Activated T-helper 9 cell treated with anti-CD3 and anti-CD28 coated beads, Interleukin-2, amount 50 U/mL, for 16 hours (primary cell): ENCODE results near the gene SELENOI.
"Not testable (repeated sequence)": the region's sequence is repeated elsewhere in the genome, so short reads cannot be mapped to it uniquely, and the experiment has no call there.

ENCODE experiments used
- DNase-seq: peaks from one replicate; pipeline ENCODE4 v3.0.0-alpha.2; 2020; ENCODE audit warnings: low read depth

The SELENOI gene

DNA sequence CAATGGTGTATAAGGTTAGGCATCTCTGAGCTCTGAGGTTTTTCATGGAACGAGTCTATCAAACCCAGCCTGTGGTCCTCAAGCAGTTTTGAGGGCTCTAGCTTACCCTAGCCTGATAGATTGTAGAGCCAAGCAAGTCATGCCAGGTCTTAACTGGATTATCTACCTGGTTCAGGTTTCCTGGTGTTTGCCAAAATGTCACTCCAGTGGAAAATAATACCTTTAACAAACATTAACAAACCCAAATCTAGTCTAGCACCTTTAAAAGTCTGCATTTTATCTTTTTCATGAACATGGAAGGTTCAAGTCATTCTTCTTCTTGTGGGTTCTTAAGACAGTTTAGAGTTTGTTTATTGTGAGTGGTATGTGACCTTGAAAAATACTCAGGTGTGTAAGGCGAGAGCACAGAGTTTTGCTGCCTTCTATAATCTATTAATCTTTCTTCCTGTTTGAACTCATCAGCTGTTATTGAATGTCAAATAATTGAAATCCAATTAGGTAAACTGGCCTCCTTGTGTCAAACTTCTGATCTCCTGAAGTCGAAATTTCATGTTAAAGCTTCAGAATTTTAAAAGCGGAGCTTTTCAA lies 14.0 kb downstream of the SELENOI start:
- no peak for DNase-seq

DNA sequence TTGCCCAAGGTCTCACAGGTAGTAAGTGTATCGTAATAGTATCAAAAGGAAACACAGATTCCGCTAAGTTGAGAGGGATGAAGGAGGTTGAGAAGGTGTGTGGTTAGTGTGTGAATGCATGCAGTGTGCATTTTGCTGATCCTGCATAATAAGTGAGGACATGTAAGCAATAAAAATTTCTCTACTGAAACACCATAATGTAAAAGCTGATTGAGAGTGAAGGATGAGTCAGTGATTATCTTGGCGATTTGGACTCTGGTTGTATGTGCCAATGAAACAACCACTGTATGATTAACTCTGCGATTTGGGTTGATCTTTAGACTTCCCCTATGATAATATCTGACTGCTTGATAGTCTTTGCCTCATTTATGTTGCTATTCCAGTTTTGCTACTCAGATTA lies 17.4 kb downstream of the SELENOI start:
- no peak for DNase-seq

DNA sequence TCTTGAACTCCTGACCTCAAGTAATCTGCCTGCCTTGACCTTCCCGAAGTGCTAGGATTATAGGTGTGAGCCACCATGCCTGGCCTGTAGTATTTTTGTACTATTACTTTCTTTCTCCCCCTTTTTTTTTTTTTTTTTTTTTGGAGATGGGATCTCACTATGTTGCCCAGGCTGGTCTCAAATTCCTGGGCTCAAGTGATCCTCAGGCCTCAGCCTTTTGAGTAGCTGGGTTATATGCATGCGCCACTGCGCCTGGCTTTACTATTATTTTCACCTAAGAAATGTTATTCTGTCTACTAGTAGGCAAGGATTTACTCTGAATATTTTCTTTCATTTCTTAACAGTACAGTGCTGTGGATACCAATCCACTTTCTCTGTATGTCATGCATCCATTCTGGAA lies 18.0 kb downstream of the SELENOI start:
- DNase-seq, result no peak

DNA sequence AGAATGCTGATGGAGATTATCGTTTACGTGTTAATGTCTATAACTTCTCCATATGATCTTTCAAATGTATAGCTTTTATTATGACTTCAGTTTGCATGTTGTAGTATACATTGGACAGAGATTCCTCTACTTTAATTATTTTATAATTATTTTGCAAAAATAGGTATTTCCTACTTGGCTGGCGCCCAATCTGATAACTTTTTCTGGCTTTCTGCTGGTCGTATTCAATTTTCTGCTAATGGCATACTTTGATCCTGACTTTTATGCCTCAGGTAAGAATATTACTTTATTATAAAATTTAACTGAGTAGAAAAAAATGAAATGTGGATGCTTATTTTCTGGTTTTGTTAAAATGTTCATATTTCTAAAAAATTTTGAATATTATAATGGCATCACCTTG lies 18.7 kb downstream of the SELENOI start:
- no peak for DNase-seq

DNA sequence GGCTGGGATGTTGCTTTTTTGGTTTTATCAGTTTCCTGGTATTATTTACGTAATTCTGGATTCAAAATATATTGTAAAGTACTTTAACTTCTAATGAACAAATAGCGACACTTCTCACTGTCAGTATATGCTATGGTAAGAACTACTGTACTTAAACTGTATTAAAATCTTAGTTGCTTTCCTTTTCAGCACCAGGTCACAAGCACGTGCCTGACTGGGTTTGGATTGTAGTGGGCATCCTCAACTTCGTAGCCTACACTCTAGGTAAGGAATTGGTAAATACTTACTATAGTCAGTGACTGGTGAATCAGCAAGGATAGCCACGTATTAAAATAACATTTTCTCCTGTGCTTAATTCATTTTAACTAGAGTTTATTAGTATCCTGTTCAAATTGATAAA lies 21.0 kb downstream of the SELENOI start:
- DNase-seq, result no peak

DNA sequence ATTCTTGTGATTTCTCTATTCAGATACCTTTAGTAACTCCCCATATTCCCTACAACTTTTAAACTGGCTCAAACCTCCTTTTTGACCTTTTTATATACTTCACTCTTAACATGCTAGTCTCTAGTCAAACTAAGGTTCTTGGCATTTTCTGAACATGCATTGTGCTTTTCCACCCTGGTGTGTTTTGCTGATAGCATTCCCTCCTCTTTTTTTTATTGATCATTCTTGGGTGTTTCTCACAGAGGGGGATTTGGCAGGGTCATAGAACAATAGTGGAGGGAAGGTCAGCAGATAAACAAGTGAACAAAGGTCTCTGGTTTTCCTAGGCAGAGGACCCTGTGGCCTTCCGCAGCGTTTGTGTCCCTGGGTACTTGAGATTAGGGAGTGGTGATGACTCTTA lies 23.7 kb downstream of the SELENOI start:
- not testable (repeated sequence) for DNase-seq

DNA sequence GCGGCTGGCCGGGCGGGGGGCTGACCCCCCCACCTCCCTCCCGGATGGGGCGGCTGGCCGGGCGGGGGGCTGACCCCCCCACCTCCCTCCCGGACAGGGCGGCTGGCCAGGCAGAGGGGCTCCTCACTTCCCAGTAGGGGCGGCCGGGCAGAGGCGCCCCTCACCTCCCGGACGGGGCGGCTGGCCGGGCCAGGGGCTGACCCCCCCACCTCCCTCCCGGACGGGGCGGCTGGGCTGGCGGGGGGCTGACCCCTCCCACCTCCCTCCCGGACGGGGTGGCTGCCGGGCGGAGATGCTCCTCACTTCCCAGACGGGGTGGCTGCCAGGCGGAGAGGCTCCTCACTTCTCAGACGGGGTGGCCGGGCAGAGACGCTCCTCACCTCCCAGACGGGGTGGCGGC lies 25.0 kb downstream of the SELENOI start:
- not testable (repeated sequence) for DNase-seq

DNA sequence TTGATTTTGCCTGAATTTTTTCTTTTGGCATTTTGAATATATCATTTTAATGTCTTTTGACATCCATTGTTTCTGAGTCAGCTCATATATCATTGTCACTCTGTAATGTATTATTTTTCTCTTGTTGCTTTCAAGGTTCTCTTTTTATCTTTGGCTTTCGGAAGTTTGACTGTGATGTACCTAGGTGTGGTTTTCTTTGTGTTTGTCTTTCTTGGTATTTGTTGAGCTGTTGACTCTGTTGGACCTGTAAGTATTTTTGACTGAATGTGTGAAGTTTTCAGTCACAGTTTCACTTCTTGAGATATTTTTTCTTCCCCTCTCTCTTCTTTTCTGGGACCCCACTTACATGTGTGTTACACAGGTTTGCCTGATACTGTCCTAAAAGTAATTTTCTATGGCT lies 30.9 kb downstream of the SELENOI start:
- no peak for DNase-seq

DNA sequence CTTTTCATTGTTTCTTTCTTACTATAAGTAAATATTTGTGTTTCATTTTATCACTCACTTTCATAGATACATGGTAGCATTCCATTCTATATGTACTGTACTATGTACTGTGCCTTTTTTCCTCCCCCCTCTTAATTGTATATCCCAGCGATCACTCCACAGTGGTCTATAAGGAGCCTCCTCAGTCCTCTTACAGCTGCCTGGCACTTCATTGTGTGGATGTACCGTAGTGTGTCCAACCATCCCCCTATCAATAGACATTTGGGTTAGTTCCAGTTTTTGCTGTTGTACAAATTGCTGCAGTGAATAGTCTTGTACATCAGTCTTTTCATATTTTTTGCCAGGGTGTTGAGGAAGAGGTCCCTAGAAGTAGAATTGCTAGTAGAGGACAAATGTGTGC lies 34.3 kb downstream of the SELENOI start:
- DNase-seq, result no peak

DNA sequence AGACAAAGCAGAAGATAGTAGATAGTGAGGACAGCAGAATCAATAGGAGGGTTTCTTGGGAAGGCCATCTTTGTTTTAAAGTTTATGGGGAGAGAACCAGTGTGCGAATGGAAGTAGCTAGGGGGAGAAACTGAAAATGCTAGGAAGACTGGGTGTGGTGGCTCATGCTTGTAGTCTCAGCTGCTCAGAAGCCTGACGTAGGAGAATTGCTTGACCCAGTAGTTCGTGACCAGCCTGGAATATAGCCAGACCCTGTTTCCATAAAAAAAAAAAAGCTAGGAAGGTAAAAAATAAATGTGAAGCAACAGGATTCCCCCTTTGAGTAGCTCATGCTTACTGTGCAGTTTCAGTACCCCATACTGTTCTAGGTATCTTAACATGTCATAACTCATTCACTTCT lies 36.6 kb downstream of the SELENOI start:
- DNase-seq, result no peak

DNA sequence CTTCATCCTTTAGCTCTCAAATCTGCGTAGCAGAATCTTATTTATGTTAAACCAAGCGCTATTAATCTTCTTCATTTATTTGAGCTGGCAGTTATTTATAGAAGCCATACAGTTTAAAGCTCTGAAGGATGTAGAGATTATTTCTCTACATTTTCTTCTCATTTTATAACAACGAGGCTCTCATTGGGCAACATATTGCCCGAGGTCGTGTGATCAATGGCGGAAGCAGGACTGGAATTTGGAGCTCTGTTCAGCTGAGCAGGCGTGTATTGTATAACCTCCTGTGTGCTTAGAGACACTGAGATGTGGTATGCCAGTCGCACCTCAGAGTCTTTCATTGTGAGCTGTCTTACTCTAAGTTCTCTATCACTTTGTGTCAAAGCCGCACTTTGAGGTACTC lies 38.2 kb downstream of the SELENOI start:
- DNase-seq, result no peak

DNA sequence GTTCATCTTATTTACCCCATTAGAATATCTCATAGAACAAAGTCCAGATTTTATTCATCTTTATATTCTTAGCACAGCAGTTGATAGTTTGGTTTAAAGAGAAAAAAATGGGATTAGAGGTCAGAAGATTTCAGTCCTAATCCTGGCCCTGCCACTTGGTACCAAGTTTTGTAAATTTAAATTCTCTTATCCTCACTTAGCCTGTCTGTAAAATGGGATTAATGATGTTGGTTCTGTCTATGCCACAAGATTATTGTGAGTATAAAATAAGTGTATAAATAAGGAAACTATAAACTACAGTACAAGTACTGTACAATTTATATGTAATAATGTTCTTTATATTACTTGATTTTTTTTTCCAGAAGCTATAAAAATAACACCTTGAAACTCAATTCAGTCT lies 38.7 kb downstream of the SELENOI start:
- DNase-seq, result no peak

DNA sequence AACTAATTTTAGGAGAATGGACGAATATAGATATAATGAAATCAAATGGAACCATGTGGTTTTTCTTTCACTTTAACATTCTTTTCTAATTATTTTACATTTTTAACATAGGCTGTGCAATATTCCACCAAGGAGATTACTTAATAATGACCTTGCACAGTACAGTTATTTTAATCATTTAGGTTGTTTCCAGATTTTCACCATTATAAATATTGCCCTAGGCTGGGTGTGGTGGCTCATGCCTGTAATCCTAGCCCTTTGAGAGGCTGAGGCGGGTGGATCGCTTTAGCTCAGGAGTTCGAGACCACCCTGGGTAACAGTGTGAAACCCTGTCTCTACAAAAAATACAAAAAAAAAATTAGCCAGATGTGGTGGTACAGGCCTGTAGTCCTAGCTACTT lies 41.2 kb downstream of the SELENOI start:
- no peak for DNase-seq

DNA sequence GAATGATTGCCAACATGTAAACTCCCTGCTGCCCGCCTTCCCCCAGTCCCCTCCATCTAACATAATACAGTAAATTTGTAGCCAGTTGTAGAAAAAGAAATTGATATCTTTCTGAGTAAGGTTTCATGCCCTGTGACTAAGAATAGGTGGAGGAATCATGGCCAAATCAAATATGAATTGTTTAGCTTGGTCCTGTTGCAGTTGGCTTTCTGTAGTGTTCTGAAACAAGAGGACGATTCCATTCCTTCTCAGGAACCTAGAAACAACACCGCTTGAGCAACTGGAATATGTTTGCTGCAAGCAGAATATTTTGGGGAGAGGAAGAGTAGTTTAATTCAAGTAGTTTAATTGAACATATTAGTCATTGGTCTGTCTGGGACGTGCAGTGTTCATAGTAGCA lies 48.8 kb downstream of the SELENOI start:
- DNase-seq, result no peak

DNA sequence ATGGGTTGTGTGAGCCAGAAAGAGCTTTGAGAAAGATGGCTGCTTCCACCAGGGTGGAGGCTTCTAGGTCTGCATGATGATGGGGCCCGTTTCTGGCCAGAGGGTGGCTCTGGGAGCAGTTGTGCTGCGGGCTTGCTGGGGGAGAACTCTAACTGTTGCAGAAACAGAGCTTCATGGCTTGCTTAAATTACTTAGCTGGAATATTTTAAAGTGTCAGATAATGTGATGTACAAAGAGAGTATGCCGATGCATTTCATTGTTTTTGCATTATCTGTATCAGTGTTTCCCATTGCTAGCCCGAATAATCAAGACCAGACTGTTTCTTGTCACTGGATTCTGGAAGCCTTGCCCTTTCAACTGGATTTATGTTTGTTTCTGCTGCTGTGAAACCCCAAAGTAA lies 49.5 kb downstream of the SELENOI start:
- DNase-seq, result no peak

DNA sequence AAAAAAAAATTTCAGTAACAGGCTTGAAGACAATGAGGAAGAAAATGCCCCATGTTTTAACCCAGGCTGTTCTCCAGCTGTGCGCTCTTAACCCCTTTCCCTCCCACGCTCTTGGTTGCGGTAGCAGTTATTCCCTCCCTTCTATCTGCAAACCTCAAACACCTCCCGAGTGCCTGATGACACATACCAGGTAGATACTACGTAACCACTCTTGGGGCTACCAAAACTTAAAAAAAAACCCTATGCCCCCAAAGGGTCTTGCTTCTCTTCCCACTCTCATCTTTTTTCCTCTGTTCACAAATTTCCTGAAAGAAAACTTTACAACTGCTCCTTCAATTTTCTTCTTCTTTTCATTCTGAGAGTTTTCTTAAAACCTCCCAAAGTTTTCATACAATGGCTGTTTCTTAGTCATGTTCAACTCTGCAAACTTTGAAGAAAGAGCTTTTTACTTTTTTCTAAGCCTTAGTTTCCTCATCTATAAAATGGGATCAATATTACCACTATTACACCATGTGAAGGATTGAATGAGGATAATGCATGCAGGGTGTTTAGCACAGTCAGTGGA lies 50.9 kb downstream of the SELENOI start:
- peak; percentile 17 for DNase-seq

DNA sequence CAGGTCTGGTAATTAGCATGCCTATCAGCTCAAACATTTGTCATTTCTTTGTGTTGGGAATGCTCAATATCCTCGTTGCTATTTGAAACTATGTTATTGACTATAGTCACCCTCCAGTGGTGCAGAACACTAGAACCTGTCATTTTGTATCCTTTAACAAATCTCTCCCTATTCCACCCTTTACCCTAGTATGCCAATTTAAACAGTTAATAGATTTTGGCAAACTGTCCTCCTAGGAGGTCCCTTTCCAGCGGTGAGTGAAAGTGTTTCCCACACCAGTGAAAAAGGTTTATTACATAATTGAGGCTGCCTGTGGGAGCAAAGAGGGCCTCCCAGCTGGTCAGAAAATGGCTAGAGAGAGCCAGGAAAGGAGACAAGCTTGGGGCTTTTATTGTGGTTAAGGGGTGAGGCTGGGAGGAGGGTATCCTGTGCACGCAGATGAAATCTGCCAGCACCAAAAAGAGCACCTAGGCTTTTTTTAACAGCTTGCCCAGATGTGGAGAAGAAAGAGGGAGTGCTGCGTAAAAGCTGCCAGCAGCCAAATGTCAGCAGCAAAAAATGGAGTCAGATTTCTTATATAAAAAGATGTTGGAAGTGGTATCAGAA lies 53.9 kb downstream of the SELENOI start:
- DNase-seq, result no peak

DNA sequence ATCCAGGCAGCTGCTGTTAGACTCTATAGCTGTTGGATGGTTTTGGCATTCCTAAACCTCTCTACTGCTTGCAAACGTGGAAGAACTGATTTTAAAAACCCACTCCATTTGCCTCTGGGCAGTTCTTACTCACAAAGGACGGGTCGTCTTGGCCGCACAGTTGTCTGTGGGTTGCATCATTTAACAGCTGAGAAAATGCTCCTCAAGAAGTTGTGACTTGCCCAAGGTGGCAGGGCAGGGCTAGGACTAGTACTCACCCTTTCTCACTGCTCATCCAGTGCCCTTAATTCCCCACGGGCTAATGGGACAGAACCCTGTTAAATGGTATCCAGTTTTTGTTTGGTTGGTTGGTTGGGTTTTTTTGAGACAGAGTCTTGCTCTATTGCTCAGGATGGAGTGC lies 54.8 kb downstream of the SELENOI start:
- DNase-seq, result no peak

DNA sequence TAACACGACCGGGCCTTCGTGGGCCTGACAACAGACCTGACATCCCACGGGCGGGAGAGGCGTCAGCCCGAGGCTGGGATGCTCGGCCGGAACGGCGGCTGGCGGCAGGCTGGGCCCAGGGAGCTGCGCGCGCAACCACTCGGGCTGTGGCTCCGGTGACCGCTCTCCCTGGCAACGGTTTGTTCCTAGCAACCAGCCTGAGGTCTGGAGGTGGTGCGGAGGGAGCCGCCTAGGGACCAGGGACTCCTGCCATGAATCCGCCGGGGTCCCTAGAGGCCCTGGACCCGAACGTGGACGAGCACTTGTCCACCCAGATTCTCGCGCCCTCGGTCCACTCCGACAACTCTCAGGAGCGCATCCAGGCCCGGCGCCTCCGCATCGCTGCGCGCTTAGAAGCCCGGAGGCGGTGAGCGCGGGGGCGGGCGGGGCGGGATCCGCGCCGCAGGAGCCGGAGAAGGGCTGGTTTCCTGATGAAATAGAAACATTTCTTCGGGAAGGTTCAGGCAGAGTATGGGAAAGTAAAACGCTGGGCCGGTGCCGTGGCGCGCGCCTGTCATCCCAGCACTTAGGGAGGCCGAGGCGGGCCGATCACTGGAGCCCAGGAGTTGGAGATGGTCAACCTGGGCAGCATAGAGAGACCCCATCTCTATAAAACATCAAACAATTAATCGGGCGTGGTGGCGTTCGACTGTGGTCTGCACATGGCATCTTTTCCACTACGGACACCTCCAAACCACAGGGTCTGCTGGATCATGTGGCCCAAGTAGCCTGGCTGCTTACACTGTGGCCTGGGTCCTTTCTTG lies 56.0 kb downstream of the SELENOI start, which contains the start of gene DRC1:
Gene DRC1, plus strand, starts transcription at position 182 of the 803 bp plus-strand sequence. Its CDS starts 70 bp downstream, at position 252.
- no peak for DNase-seq

DNA sequence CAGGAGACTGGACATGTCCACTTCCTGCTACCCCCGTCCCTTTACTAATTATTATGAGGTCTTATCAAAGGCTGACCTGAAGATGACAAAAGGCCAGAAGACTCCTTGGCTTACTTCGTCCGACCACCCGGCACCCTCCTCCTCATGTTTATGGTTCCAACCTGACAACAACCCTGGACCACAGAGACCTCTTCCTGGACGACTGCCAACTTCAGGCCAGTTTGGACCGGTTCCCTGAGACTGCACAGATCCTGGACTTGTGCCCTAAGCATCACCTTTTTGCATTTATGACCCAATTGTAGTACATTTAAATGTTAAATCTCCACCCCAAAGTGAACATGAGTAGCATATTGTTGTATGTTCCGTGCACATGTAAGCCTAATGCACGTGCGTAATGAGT lies 61.6 kb downstream of the SELENOI start:
- no peak for DNase-seq

DNA sequence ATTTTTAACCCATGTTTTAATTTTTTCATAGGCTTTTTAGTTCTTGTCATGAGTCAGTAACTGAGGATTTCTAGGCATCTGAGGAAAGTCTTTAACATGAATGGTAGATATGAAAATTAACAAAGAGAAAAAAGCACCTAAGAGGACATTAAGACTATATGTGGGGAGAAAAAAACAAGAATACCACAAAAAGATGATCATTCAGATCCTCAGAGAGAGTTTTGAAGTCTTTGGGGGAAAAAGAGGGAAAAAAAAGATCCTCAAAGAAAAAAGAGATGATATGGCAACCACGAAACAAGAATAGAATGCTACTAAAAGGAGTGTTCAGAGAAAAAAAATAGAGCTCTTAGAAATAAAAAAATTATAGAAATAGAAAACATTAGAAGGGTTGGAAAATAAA lies 63.8 kb downstream of the SELENOI start:
- no peak for DNase-seq

DNA sequence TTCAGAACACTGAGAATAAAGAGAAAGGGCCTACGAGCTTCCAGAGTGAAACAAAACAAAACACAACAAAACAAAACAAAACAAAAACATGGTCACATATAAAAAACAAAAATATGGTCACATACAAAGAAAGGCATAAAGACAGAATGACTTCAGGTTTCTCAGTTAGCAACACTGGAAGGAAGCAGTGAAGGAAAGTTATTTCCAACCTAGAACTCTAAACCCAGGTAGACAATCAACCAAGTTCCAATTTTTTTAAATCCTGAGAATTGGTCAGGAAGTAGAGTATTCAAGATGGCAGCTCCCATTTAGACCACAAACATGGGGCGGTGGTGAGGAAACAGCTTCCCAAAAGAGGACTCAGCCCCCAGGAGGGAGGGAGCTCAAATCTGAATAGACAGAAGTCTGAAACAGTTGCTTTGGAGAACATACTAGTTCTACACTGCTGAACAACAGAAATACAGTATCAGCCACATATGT lies 64.9 kb downstream of the SELENOI start:
- no peak for DNase-seq

DNA sequence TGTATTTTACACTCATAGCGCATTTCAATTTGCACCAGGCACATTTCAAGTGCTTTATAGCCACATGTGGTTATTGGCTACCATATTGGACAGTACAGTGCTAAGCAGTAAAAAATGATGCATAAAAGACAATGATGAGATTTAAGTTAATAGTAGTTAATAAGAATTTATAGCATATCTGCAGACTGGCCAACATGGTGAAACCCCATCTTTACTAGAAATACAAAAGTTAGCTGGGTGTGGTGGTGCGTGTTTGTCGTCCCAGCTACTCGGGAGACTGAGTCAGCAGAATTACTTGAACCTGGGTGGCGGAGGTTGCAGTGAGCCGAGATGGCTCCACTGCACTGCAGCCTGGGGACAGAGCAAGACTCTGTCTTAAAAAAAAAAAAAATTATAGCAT lies 65.5 kb downstream of the SELENOI start:
- no peak for DNase-seq
